ENCODE measurements around the gene DNAH12. TPM values are rescaled to one million over a fixed set of nuclear protein-coding genes. Genes with fewer than 3 reads are reported as not detected.

Gene DNAH12
- polyA plus RNA-seq, 1 donor from 2014 or later = 1.8 TPM

GRCh38 chr3:57292159-57292896, 251.8 kb downstream of the DNAH12 start, which contains the start of gene ASB14:
TSS of gene ASB14 (minus strand) at chr3:57292685. CDS start at chr3:57292033, 652 bp downstream.
- H3K36me3 ChIP-seq (ENCODE audit: insufficient read depth, low read length) = no peaks in the 10 kb centered on the region
- H3K4me3 ChIP-seq (ENCODE audit: low read length) = no peak within 1 kb of the TSS
- H2AFZ ChIP-seq (ENCODE audit: low read depth, low read length) = no peak within 1 kb of the TSS
- no peaks in the 10 kb centered on the region for H3K9me3 ChIP-seq (ENCODE audit: low read length)
- H4K20me1 ChIP-seq (ENCODE audit: insufficient read depth) = no peaks in the 10 kb centered on the region
- H3K79me2 ChIP-seq (replicated peaks; ENCODE audit: insufficient read depth, low read length) = no peaks in the 10 kb centered on the region
- H3K27ac ChIP-seq (ENCODE audit: low read length) = no peak within 1 kb of the TSS
- no peak within 1 kb of the TSS for H3K4me2 ChIP-seq (ENCODE audit: low read length)
- no peak within 1 kb of the TSS for H3K9ac ChIP-seq (ENCODE audit: low read length)
- H3F3A ChIP-seq (ENCODE audit: insufficient read depth, low read length, poor library complexity, severe bottlenecking) = no peaks in the 10 kb centered on the region
- TF ChIP-seq EZH2 (IDR thresholded peaks at IDR 0.05; ENCODE audit: borderline replicate concordance, insufficient read depth, low read length, poor library complexity, severe bottlenecking) (no peak), MXI1 (conservative IDR thresholded peaks at IDR 0.05; ENCODE audit: poor library complexity, severe bottlenecking) (no peak), CTCF (IDR thresholded peaks at IDR 0.05; ENCODE audit: poor library complexity, severe bottlenecking) (no peak), REST (IDR thresholded peaks at IDR 0.05; ENCODE audit: borderline replicate concordance) (no peak), TAF1 (IDR thresholded peaks at IDR 0.05; ENCODE audit: low read depth) (no peak), RAD21 (conservative IDR thresholded peaks at IDR 0.05) (no peak), EP300 (conservative IDR thresholded peaks at IDR 0.05; ENCODE audit: poor library complexity, severe bottlenecking) (no peak), POLR2AphosphoS5 (IDR thresholded peaks at IDR 0.05) (no peak), SMC3 (conservative IDR thresholded peaks at IDR 0.05; ENCODE audit: poor library complexity) (no peak)
- H3K27me3 ChIP-seq (ENCODE audit: insufficient read depth, low read depth, low read length) = no peaks in the 10 kb centered on the region
- H3K9me2 ChIP-seq (ENCODE audit: insufficient read depth, low read length) = no peaks in the 10 kb centered on the region

- Histone ChIP-seq H3K9me3 (ENCODE audit: low read length) (no peaks in the 10 kb centered on the region), H3K4me3 (ENCODE audit: low read length) (no peak overlapping the region), H3K4me2 (ENCODE audit: low read length) (no peak overlapping the region), H3K9me2 (ENCODE audit: insufficient read depth, low read length) (no peaks in the 10 kb centered on the region), H3K79me2 (replicated peaks; ENCODE audit: insufficient read depth, low read length) (no peaks in the 10 kb centered on the region), H3F3A (ENCODE audit: insufficient read depth, low read length, poor library complexity, severe bottlenecking) (no peaks in the 10 kb centered on the region), H3K27ac (ENCODE audit: low read length) (no peak overlapping the region), H3K36me3 (ENCODE audit: insufficient read depth, low read length) (no peaks in the 10 kb centered on the region), H3K9ac (ENCODE audit: low read length) (no peak overlapping the region), H3K27me3 (ENCODE audit: insufficient read depth, low read depth, low read length) (no peaks in the 10 kb centered on the region), H2AFZ (ENCODE audit: low read depth, low read length) (no peak overlapping the region), H4K20me1 (ENCODE audit: insufficient read depth) (no peaks in the 10 kb centered on the region)
- TF ChIP-seq RAD21 (conservative IDR thresholded peaks at IDR 0.05) (no peak), POLR2AphosphoS5 (IDR thresholded peaks at IDR 0.05) (no peak), TAF1 (IDR thresholded peaks at IDR 0.05; ENCODE audit: low read depth) (no peak), REST (IDR thresholded peaks at IDR 0.05; ENCODE audit: borderline replicate concordance) (no peak), EP300 (conservative IDR thresholded peaks at IDR 0.05; ENCODE audit: poor library complexity, severe bottlenecking) (no peak), CTCF (IDR thresholded peaks at IDR 0.05; ENCODE audit: poor library complexity, severe bottlenecking) (no peak), MXI1 (conservative IDR thresholded peaks at IDR 0.05; ENCODE audit: poor library complexity, severe bottlenecking) (no peak), SMC3 (conservative IDR thresholded peaks at IDR 0.05; ENCODE audit: poor library complexity) (no peak), EZH2 (IDR thresholded peaks at IDR 0.05; ENCODE audit: borderline replicate concordance, insufficient read depth, low read length, poor library complexity, severe bottlenecking) (no peak)
Observed at GRCh38 chr3:57288403-57288802, 255.7 kb downstream of the DNAH12 start.

All from neural cell (in vitro differentiated cells).